Mammary epithelial cell (primary cell): ENCODE data around the gene REXO1.

ENCODE experiments used
- EZH2 ChIP-seq: IDR thresholded peaks from 2 replicates; pipeline ENCODE4 v1.6.1; 2012; ENCODE audit warnings: low read length, inconsistent platforms, borderline replicate concordance
- TF ChIP-seq, protein P1 (sequence below), 2 donors: IDR thresholded peaks in 1 of 2; conservative IDR thresholded peaks in 1 of 2; 2 replicates each; pipeline ENCODE4 v1.5.1; 2011 to 2012; ENCODE audit warnings: inconsistent platforms in 2 of 2, low read length in 2 of 2, mild to moderate bottlenecking in 2 of 2, control low read depth in 1 of 2, low read depth in 1 of 2; ENCODE audit not compliant: insufficient read depth in 1 of 2; ENCODE audit errors: extremely low read depth in 1 of 2

DNA sequence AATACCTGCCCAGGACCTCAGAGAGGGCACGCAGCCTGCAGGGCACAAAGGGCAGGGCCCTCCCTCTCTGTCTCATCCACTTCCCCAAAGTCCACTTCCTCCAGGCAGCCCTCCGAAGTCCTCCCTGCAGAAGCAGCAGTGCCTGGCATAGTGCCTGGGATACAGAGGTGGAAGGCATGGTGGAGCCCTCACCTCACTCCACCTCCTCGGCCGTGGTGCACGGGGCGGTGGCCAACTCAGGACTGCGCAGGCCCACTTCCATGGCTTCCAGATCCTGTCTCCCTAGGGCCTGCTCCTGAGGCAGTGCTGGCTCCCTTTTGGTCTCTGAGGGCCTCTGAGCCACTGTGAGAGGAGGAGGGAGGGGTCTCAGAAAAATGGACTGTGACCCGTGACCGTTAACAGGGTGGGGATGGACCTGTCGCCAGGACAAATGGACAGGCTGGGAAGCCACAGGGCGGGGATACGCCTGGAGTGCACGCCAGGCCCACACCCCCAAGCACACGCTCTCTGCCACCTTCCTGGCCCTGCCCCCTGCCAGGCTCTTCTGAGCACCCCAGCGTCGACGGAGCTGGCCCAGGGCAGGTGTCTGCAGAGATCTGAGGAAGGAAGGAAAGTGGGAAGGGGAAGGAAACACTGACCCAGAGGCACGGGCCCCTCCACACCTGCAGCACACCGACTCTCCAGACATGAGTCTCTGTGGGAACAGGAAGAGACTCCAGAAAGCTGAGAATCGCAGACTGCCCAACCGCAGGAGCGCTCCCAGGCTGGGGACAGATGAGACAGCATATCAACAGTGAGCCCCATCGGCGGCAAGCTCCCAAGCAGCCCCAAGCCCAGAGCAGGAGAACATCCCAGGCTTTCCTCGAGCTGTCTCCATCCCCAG lies 8.4 kb downstream of the REXO1 start:
- TF ChIP-seq, protein P1, sequence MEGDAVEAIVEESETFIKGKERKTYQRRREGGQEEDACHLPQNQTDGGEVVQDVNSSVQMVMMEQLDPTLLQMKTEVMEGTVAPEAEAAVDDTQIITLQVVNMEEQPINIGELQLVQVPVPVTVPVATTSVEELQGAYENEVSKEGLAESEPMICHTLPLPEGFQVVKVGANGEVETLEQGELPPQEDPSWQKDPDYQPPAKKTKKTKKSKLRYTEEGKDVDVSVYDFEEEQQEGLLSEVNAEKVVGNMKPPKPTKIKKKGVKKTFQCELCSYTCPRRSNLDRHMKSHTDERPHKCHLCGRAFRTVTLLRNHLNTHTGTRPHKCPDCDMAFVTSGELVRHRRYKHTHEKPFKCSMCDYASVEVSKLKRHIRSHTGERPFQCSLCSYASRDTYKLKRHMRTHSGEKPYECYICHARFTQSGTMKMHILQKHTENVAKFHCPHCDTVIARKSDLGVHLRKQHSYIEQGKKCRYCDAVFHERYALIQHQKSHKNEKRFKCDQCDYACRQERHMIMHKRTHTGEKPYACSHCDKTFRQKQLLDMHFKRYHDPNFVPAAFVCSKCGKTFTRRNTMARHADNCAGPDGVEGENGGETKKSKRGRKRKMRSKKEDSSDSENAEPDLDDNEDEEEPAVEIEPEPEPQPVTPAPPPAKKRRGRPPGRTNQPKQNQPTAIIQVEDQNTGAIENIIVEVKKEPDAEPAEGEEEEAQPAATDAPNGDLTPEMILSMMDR (conservative IDR thresholded peaks at IDR 0.05 in 1 of 2, IDR thresholded peaks at IDR 0.05 in 1 of 2; ENCODE audit: extremely low read depth in 1 of 2, insufficient read depth in 1 of 2, low read depth in 1 of 2, low read length in 2 of 2): no peak
- no peak for TF ChIP-seq EZH2
